Vagina (tissue), 2 donors: Measurements from ENCODE around the gene NIPAL3. TPM values are rescaled to one million over a fixed set of nuclear protein-coding genes. Genes with fewer than 3 reads are reported as not detected.

ENCODE experiments used
- DNase-seq, 2 donors: peaks; one replicate each; pipeline ENCODE4 v3.0.0-alpha.2; 2017; ENCODE audit errors: extremely low spot score in 2 of 2
- H3K27ac ChIP-seq: fragments of 200-600 bp; sonication (generic); one replicate; pipeline ENCODE4 v1.5.1; 2019
- H3K27me3 ChIP-seq: fragments of 200-600 bp; sonication (generic); one replicate; pipeline ENCODE4 v1.5.1; 2019
- H3K36me3 ChIP-seq, 2 donors: fragments of 200-600 bp; sonication (generic); one replicate each; pipeline ENCODE4 v1.5.1; 2017 to 2019
- H3K4me1 ChIP-seq: fragments of 200-600 bp; sonication (generic); one replicate; pipeline ENCODE4 v1.5.1; 2019
- H3K4me3 ChIP-seq, 2 donors: fragments of 200-600 bp; sonication (generic); 1 replicate in 1 of 2; 2 replicates in 1 of 2; pipeline ENCODE4 v1.5.1; 2016 to 2019
- H3K9me3 ChIP-seq: fragments of 200-600 bp; sonication (generic); one replicate; pipeline ENCODE4 v1.5.1; 2019
- POLR2A ChIP-seq, 2 donors: fragments of 450-650 bp; IDR thresholded peaks; one replicate each; pipeline ENCODE4 v1.6.1; 2017; ENCODE audit warnings: antibody characterized with exemption in 2 of 2, mild to moderate bottlenecking in 2 of 2, moderate library complexity in 2 of 2
- POLR2AphosphoS5 ChIP-seq, 2 donors: sonication (generic); formaldehyde crosslinking; IDR thresholded peaks; one replicate each; pipeline ENCODE4 v1.9.0; 2017; ENCODE audit warnings: antibody characterized with exemption in 2 of 2, mild to moderate bottlenecking in 2 of 2, low read depth in 1 of 2; ENCODE audit not compliant: insufficient read depth in 1 of 2
- intact Hi-C: fragments of 100-400 bp; cut with DNase I; formaldehyde crosslinking; loops from one replicate; pipeline ENCODE4 v1.15.1; 2023
- total RNA-seq: library from RNA; depleted of rRNA; stranded (reverse); fragments of >200 nt; gene quantifications from one replicate; pipeline ENCODE4 v1.2.3, GENCODE V29; 2016
- TF ChIP-seq, protein P1 (sequence below), 3 experiments: fragments of 450-650 bp in 2 of 3; fragments of 200-600 bp in 1 of 3; sonication (generic) in 1 of 3; IDR thresholded peaks; one replicate each; pipeline ENCODE4 v1.5.1; 2017 to 2019; ENCODE audit warnings: antibody characterized with exemption in 3 of 3, mild to moderate bottlenecking in 2 of 3, moderate library complexity in 2 of 3

NIPAL3 gene
- total RNA-seq, 1 donor from 2014 or later = 21.1 TPM

DNA sequence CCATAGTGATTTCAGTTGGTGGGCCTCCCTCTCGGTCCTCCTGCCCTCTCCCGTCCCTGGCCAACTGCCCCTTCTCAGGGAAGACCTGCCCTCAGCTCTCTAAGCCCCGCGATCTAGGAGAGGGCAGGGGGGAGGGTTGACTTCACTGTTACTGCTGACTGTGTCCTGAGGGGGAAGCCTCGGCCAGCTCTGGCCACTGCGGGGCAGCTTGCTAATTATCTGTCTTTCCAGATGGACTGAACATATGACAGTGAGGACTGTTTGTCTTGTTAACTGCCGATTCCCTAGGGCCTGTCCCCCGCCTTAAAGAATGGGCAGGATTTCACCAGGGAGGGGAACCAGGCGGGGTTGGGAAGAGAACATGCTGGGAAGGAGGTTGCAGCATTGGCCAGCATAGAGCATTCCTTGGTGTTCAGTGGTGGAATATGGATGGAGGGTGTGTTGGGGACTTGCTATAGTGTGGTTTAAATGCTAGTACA lies 22.9 kb downstream of the NIPAL3 start:
- intact Hi-C loops = no loop called here
- Histone ChIP-seq H3K27me3 (no peaks in the 10 kb centered on the region), H3K27ac (peak overlapping the region; percentile 45), H3K4me1 (peaks cover 16% of the 10 kb centered on the region), H3K9me3 (no peaks in the 10 kb centered on the region), H3K4me3 (no peak overlapping the region), H3K36me3 (peaks cover 0 to 3% of the 10 kb centered on the region in 2 donors)
- no peak for DNase-seq
- no peak for TF ChIP-seq POLR2A (IDR thresholded peaks at IDR 0.05)
- TF ChIP-seq, protein P1, sequence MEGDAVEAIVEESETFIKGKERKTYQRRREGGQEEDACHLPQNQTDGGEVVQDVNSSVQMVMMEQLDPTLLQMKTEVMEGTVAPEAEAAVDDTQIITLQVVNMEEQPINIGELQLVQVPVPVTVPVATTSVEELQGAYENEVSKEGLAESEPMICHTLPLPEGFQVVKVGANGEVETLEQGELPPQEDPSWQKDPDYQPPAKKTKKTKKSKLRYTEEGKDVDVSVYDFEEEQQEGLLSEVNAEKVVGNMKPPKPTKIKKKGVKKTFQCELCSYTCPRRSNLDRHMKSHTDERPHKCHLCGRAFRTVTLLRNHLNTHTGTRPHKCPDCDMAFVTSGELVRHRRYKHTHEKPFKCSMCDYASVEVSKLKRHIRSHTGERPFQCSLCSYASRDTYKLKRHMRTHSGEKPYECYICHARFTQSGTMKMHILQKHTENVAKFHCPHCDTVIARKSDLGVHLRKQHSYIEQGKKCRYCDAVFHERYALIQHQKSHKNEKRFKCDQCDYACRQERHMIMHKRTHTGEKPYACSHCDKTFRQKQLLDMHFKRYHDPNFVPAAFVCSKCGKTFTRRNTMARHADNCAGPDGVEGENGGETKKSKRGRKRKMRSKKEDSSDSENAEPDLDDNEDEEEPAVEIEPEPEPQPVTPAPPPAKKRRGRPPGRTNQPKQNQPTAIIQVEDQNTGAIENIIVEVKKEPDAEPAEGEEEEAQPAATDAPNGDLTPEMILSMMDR (IDR thresholded peaks at IDR 0.05) = no peak

GRCh38 chr1:24440436-24440835 lies 24.8 kb downstream of the NIPAL3 start:
- Histone ChIP-seq H3K9me3 (no peaks in the 10 kb centered on the region), H3K27me3 (no peaks in the 10 kb centered on the region), H3K36me3 (peaks cover 0 to 3% of the 10 kb centered on the region in 2 donors), H3K4me1 (peaks cover 16% of the 10 kb centered on the region), H3K27ac (no peak overlapping the region), H3K4me3 (no peak overlapping the region)
- TF ChIP-seq POLR2AphosphoS5 (IDR thresholded peaks at IDR 0.05; ENCODE audit: insufficient read depth in 1 of 2, low read depth in 1 of 2) = no peak
- TF ChIP-seq, protein P1 (IDR thresholded peaks at IDR 0.05) = no peak
- TF ChIP-seq POLR2A (IDR thresholded peaks at IDR 0.05) = no peak
- no peak for DNase-seq
- intact Hi-C loops = no loop called here

DNA sequence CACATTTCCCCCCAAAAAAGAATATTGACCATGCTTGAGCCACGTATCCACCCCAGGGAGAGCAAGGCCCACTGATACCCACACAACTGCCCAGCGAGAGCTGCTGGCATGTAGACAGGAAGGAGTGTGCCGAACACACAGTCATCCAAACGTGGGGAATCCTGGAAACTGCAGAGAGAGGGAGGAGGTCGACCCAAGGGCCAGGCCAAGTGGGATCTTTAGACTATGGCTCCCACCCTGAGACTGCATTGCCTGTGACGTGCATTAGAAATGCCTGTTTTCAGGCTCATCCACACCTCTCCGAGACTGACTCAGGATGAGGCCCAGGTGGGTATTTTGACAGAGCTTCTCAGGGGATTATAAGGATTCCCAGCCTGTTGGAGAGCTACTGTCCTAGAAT lies 25.9 kb downstream of the NIPAL3 start:
- intact Hi-C loops = no loop called here

DNA sequence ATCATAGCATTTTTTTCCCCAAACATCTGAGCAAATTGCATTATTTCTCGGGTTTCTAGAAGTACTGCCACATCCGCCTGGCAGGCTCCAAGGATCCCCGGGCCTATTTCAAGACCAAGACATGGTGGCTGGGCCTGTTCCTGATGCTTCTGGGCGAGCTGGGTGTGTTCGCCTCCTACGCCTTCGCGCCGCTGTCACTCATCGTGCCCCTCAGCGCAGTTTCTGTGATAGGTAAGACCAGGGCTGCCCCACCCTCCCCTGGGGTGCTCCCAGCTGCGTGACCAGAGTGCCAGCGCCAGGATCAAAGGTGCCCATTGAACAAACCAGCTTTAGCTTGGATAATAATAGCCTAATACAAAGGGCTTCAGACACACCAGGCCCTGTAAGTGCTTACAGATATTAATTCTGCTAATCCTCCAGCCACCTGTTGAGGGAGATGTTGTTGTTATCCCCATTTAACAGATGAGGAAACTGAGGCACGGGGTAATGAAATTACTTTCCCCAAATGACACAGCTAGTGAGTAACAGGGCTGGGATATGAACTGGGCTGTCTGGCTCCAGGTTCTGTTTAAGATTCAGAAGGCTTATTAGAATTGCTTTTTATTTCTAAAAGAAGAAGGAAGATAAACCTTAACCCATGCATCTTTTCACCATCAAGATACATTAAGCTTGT lies 26.5 kb downstream of the NIPAL3 start:
- DNase-seq = no peak
- TF ChIP-seq, protein P1 (IDR thresholded peaks at IDR 0.05) = no peak
- TF ChIP-seq POLR2A (IDR thresholded peaks at IDR 0.05) (no peak), POLR2AphosphoS5 (IDR thresholded peaks at IDR 0.05; ENCODE audit: insufficient read depth in 1 of 2, low read depth in 1 of 2) (no peak)
- no peak overlapping the region for H3K27ac ChIP-seq

More for the DNA sequence above, 25.9 kb downstream of the NIPAL3 start:
- Histone ChIP-seq H3K9me3 (no peaks in the 10 kb centered on the region), H3K27ac (no peak overlapping the region), H3K4me3 (no peak overlapping the region), H3K4me1 (peaks cover 16% of the 10 kb centered on the region), H3K36me3 (peaks cover 0 to 3% of the 10 kb centered on the region in 2 donors), H3K27me3 (no peaks in the 10 kb centered on the region)
- no peak for DNase-seq
- no peak for TF ChIP-seq POLR2AphosphoS5 (IDR thresholded peaks at IDR 0.05; ENCODE audit: insufficient read depth in 1 of 2, low read depth in 1 of 2)
- TF ChIP-seq, protein P1 (IDR thresholded peaks at IDR 0.05) = no peak
- TF ChIP-seq POLR2A (IDR thresholded peaks at IDR 0.05) = no peak

GRCh38 chr1:24442764-24443163 lies 27.2 kb downstream of the NIPAL3 start:
- DNase-seq = no peak
- peaks cover 0 to 3% of the 10 kb centered on the region in 2 donors for H3K36me3 ChIP-seq
- H3K4me3 ChIP-seq = no peak overlapping the region
- H3K4me1 ChIP-seq = peaks cover 10% of the 10 kb centered on the region
- intact Hi-C loops = no loop called here
- H3K27ac ChIP-seq = no peak overlapping the region
- no peaks in the 10 kb centered on the region for H3K9me3 ChIP-seq
- TF ChIP-seq POLR2A (IDR thresholded peaks at IDR 0.05) (no peak), POLR2AphosphoS5 (IDR thresholded peaks at IDR 0.05; ENCODE audit: insufficient read depth in 1 of 2, low read depth in 1 of 2) (no peak)
- TF ChIP-seq, protein P1 (IDR thresholded peaks at IDR 0.05) = no peak
- H3K27me3 ChIP-seq = no peaks in the 10 kb centered on the region

More for the DNA sequence above, 26.5 kb downstream of the NIPAL3 start:
- H3K9me3 ChIP-seq = no peaks in the 10 kb centered on the region
- intact Hi-C loops = no loop called here
- H3K36me3 ChIP-seq = peaks cover 0 to 3% of the 10 kb centered on the region in 2 donors
- H3K4me1 ChIP-seq = peaks cover 16% of the 10 kb centered on the region
- H3K27me3 ChIP-seq = no peaks in the 10 kb centered on the region
- no peak overlapping the region for H3K4me3 ChIP-seq
